HG03175 (cell line): Measurements from ENCODE around the gene ARSG.
"Not testable (repeated sequence)": the region's sequence is repeated elsewhere in the genome, so short reads cannot be mapped to it uniquely, and the experiment has no call there.

Source experiments
- ATAC-seq: cut with Tn5 transposase; IDR thresholded peaks from one replicate; pipeline ENCODE4 v1.9.1; 2021; ENCODE audit warnings: mild to moderate bottlenecking, moderate library complexity; ENCODE audit not compliant: unreplicated experiment

Gene ARSG

GRCh38 chr17:68326681-68327080 lies 35.4 kb downstream of the ARSG start:
- no peak for ATAC-seq

GRCh38 chr17:68327823-68328557 lies 36.7 kb downstream of the ARSG start:
- no peak for ATAC-seq

GRCh38 chr17:68328676-68329075 lies 37.4 kb downstream of the ARSG start:
- no peak for ATAC-seq

GRCh38 chr17:68329331-68329730 lies 38.0 kb downstream of the ARSG start:
- ATAC-seq: no peak

GRCh38 chr17:68331932-68332331 lies 40.6 kb downstream of the ARSG start:
- ATAC-seq: not testable (repeated sequence)

- no peak for ATAC-seq
Measured at GRCh38 chr17:68334393-68334792, 43.1 kb downstream of the ARSG start.

GRCh38 chr17:68341482-68341881 lies 50.2 kb downstream of the ARSG start:
- ATAC-seq: no peak

- no peak for ATAC-seq
Measured at GRCh38 chr17:68343976-68344375, 52.7 kb downstream of the ARSG start.

GRCh38 chr17:68344701-68345136 lies 53.4 kb downstream of the ARSG start:
- ATAC-seq: no peak

GRCh38 chr17:68346448-68346847 lies 55.2 kb downstream of the ARSG start:
- peak; percentile 62 for ATAC-seq

- no peak for ATAC-seq
Measured at GRCh38 chr17:68347380-68347779, 56.1 kb downstream of the ARSG start.

- ATAC-seq: no peak
Measured at GRCh38 chr17:68349157-68349556, 57.9 kb downstream of the ARSG start.

- no peak for ATAC-seq
Measured at GRCh38 chr17:68351395-68351794, 60.1 kb downstream of the ARSG start.

- no peak for ATAC-seq
Measured at GRCh38 chr17:68352041-68352440, 60.7 kb downstream of the ARSG start.

GRCh38 chr17:68352671-68353070 lies 61.4 kb downstream of the ARSG start:
- not testable (repeated sequence) for ATAC-seq

GRCh38 chr17:68353111-68353521 lies 61.8 kb downstream of the ARSG start:
- ATAC-seq: no peak

GRCh38 chr17:68354311-68354710 lies 63.0 kb downstream of the ARSG start:
- not testable (repeated sequence) for ATAC-seq

GRCh38 chr17:68355108-68355507 lies 63.8 kb downstream of the ARSG start:
- not testable (repeated sequence) for ATAC-seq

GRCh38 chr17:68356520-68356919 lies 65.2 kb downstream of the ARSG start:
- ATAC-seq: peak; percentile 96

GRCh38 chr17:68356949-68357455 lies 65.7 kb downstream of the ARSG start:
- ATAC-seq: no peak

GRCh38 chr17:68357886-68358285 lies 66.6 kb downstream of the ARSG start:
- ATAC-seq: no peak

GRCh38 chr17:68359791-68360535 lies 68.7 kb downstream of the ARSG start:
- no peak for ATAC-seq
